K562 (cell line): Measurements from ENCODE around the gene CRKL. TPM values are rescaled to one million over a fixed set of nuclear protein-coding genes. Genes with fewer than 3 reads are reported as not detected.

Experiments
- BCL6 ChIP-seq: fragments of 250-450 bp; sonication (Bioruptor Pico); IDR thresholded peaks from 2 replicates; pipeline ENCODE4 v1.4.0; 2020
- BRCA1 ChIP-seq, 2 experiments: fragments of 450-650 bp in 1 of 2; sonication (generic) in 1 of 2; formaldehyde crosslinking in 1 of 2; IDR thresholded peaks; 2 replicates each; pipeline versions ENCODE4 v1.5.0 to v1.6.1; 2017 to 2020; ENCODE audit warnings: mild to moderate bottlenecking in 1 of 2, missing genetic modification reagents in 1 of 2
- DNMT1 ChIP-seq: fragments of 450-650 bp; IDR thresholded peaks from 2 replicates; pipeline ENCODE4 v1.6.1; 2016; ENCODE audit warnings: antibody characterized with exemption, mild to moderate bottlenecking
- EZH2 ChIP-seq: IDR thresholded peaks from 2 replicates; pipeline ENCODE4 v1.6.1; 2012; ENCODE audit warnings: low read depth, mild to moderate bottlenecking, inconsistent platforms, low read length, borderline replicate concordance
- HDAC3 ChIP-seq: fragments of 450-650 bp; IDR thresholded peaks from 2 replicates; pipeline ENCODE4 v1.6.1; 2018; ENCODE audit warnings: borderline replicate concordance, mild to moderate bottlenecking, moderate library complexity; ENCODE audit not compliant: partially characterized antibody
- MAZ ChIP-seq, 2 experiments: fragments of 450-650 bp in 1 of 2; sonication (generic) in 1 of 2; formaldehyde crosslinking; IDR thresholded peaks in 1 of 2; conservative IDR thresholded peaks in 1 of 2; 2 replicates each; pipeline versions ENCODE4 v1.4.0 to v1.5.0; 2020; ENCODE audit warnings: mild to moderate bottlenecking in 1 of 2, missing genetic modification reagents in 1 of 2
- RAD51 ChIP-seq: fragments of 450-650 bp; IDR thresholded peaks from 2 replicates; pipeline ENCODE4 v1.7.1; 2016; ENCODE audit warnings: low read depth, mild to moderate bottlenecking, borderline replicate concordance
- RFX7 ChIP-seq: fragments of 250-450 bp; sonication (Bioruptor Pico); IDR thresholded peaks from 2 replicates; pipeline ENCODE4 v1.5.1; 2021; ENCODE audit warnings: mild to moderate bottlenecking
- SIRT6 ChIP-seq: IDR thresholded peaks from one replicate; pipeline ENCODE4 v1.6.1; 2012; ENCODE audit warnings: low read depth, mild to moderate bottlenecking, control low read depth, inconsistent platforms, low read length, moderate library complexity
- SRF ChIP-seq, 2 experiments: fragments of 250-450, 450-650 bp in 1 of 2; sonication (Bioruptor Pico) in 1 of 2; sonication (generic) in 1 of 2; formaldehyde crosslinking; IDR thresholded peaks; 2 replicates each; pipeline versions ENCODE4 v1.5.0 to v1.5.1; 2020 to 2022; ENCODE audit warnings: mild to moderate bottlenecking in 1 of 2, missing genetic modification reagents in 1 of 2
- ZC3H4 ChIP-seq: sonication (generic); formaldehyde crosslinking; IDR thresholded peaks from 2 replicates; pipeline ENCODE4 v1.9.0; 2021; ENCODE audit warnings: missing genetic modification reagents, borderline replicate concordance
- ZNF24 ChIP-seq: fragments of 450-650 bp; IDR thresholded peaks from 2 replicates; pipeline ENCODE4 v1.6.1; 2016
- ZNF263 ChIP-seq: sonication (generic); formaldehyde crosslinking; IDR thresholded peaks from 2 replicates; pipeline ENCODE4 v1.8.0; 2022; ENCODE audit warnings: mild to moderate bottlenecking, missing genetic modification reagents, borderline replicate concordance
- ZNF583 ChIP-seq: fragments of 250-450 bp; sonication (Bioruptor Pico); IDR thresholded peaks from 2 replicates; pipeline ENCODE4 v1.4.0; 2020
- ZNF778 ChIP-seq: fragments of 450-650 bp; formaldehyde crosslinking; IDR thresholded peaks from 2 replicates; pipeline ENCODE4 v1.4.0; 2020; ENCODE audit warnings: mild to moderate bottlenecking, moderate library complexity
- polyA plus RNA-seq, 8 experiments: library from polyadenylated mRNA; depleted of rRNA in 4 of 8; stranded (reverse) in 5 of 8; unstranded in 3 of 8; fragments of >200 nt; fragmentation: Nextera tagmentation in 2 of 8; fragmentation: Illumina TruSeq in 1 of 8; extraction: Ambion mirVana in 2 of 8; extraction: Trizol in 1 of 8; gene quantifications; 2 replicates each; pipeline versions ENCODE4 v1.2.1 to v1.2.3, GENCODE V29; 2011 to 2014; ENCODE audit warnings: inconsistent platforms in 1 of 8, missing spikeins in 1 of 8
- total RNA-seq, 7 experiments: library from RNA; depleted of rRNA in 6 of 7; stranded (reverse); fragments of >200 nt in 6 of 7; fragmentation: Illumina TruSeq in 2 of 7; extraction: Trizol in 2 of 7; gene quantifications; 2 replicates each; pipeline versions ENCODE4 v1.2.1 to v1.2.3, GENCODE V29; 2011 to 2021; ENCODE audit warnings: low replicate concordance in 1 of 7
- TF ChIP-seq, protein P1 (sequence below): sonication (generic); formaldehyde crosslinking; IDR thresholded peaks from 2 replicates; pipeline ENCODE4 v1.8.1; 2022; ENCODE audit warnings: missing genetic modification reagents
- TF ChIP-seq, protein P2 (sequence below), 2 experiments: fragments of 450-650 bp; conservative IDR thresholded peaks; 2 replicates each; pipeline ENCODE4 v1.6.1; 2017; ENCODE audit warnings: mild to moderate bottlenecking in 2 of 2, moderate library complexity in 2 of 2
- TF ChIP-seq, protein P3 (sequence below): fragments of 450-650 bp; conservative IDR thresholded peaks from 2 replicates; pipeline ENCODE4 v1.6.1; 2016; ENCODE audit warnings: missing genetic modification characterization, low read depth, mild to moderate bottlenecking, control low read depth, missing compliant biosample characterization
- TF ChIP-seq, protein P4 (sequence below): fragments of 250-450 bp; sonication (Bioruptor Pico); IDR thresholded peaks from 2 replicates; pipeline ENCODE4 v1.4.0; 2020; ENCODE audit warnings: mild to moderate bottlenecking, moderate library complexity
- TF ChIP-seq, protein P5 (sequence below): fragments of 250-450 bp; sonication (Bioruptor Pico); IDR thresholded peaks from 2 replicates; pipeline ENCODE4 v1.8.0; 2022; ENCODE audit warnings: moderate library complexity, mild to moderate bottlenecking, inconsistent platforms

Gene CRKL
- total and polyA plus RNA-seq, 9 of the 15 experiments (the other 6 are each of a cell fraction or from before 2014, with no cell fraction given) = 100 to 263 (median 124) TPM

- TF ChIP-seq MAZ (CRISPR knock-in tag; conservative IDR thresholded peaks at IDR 0.05 in 1 of 2, IDR thresholded peaks at IDR 0.05 in 1 of 2) = peak in 1 of 2 experiments; percentile 29; a peak in 1 of 4 replicates
- TF ChIP-seq RAD51 = no peak
- TF ChIP-seq ZNF583 (CRISPR knock-in tag) = no peak
- TF ChIP-seq, protein P1, sequence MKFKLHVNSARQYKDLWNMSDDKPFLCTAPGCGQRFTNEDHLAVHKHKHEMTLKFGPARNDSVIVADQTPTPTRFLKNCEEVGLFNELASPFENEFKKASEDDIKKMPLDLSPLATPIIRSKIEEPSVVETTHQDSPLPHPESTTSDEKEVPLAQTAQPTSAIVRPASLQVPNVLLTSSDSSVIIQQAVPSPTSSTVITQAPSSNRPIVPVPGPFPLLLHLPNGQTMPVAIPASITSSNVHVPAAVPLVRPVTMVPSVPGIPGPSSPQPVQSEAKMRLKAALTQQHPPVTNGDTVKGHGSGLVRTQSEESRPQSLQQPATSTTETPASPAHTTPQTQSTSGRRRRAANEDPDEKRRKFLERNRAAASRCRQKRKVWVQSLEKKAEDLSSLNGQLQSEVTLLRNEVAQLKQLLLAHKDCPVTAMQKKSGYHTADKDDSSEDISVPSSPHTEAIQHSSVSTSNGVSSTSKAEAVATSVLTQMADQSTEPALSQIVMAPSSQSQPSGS (CRISPR knock-in tag) = 0 out of 2 replicates have a peak, but pooled peaks have one; percentile 25
- no peak for TF ChIP-seq ZC3H4 (CRISPR knock-in tag)
- TF ChIP-seq ZNF778 = no peak
- TF ChIP-seq, protein P2, sequence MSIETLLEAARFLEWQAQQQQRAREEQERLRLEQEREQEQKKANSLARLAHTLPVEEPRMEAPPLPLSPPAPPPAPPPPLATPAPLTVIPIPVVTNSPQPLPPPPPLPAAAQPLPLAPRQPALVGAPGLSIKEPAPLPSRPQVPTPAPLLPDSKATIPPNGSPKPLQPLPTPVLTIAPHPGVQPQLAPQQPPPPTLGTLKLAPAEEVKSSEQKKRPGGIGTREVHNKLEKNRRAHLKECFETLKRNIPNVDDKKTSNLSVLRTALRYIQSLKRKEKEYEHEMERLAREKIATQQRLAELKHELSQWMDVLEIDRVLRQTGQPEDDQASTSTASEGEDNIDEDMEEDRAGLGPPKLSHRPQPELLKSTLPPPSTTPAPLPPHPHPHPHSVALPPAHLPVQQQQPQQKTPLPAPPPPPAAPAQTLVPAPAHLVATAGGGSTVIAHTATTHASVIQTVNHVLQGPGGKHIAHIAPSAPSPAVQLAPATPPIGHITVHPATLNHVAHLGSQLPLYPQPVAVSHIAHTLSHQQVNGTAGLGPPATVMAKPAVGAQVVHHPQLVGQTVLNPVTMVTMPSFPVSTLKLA (conservative IDR thresholded peaks at IDR 0.05) = no peak
- no peak for TF ChIP-seq BRCA1 (IDR thresholded peaks at IDR 0.05)
- TF ChIP-seq BRCA1 (CRISPR knock-in tag; IDR thresholded peaks at IDR 0.05) = no peak
- TF ChIP-seq, protein P3, sequence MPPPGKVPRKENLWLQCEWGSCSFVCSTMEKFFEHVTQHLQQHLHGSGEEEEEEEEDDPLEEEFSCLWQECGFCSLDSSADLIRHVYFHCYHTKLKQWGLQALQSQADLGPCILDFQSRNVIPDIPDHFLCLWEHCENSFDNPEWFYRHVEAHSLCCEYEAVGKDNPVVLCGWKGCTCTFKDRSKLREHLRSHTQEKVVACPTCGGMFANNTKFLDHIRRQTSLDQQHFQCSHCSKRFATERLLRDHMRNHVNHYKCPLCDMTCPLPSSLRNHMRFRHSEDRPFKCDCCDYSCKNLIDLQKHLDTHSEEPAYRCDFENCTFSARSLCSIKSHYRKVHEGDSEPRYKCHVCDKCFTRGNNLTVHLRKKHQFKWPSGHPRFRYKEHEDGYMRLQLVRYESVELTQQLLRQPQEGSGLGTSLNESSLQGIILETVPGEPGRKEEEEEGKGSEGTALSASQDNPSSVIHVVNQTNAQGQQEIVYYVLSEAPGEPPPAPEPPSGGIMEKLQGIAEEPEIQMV (tag) = no peak
- no peak for TF ChIP-seq BCL6
- TF ChIP-seq DNMT1 = no peak
- TF ChIP-seq, protein P4, sequence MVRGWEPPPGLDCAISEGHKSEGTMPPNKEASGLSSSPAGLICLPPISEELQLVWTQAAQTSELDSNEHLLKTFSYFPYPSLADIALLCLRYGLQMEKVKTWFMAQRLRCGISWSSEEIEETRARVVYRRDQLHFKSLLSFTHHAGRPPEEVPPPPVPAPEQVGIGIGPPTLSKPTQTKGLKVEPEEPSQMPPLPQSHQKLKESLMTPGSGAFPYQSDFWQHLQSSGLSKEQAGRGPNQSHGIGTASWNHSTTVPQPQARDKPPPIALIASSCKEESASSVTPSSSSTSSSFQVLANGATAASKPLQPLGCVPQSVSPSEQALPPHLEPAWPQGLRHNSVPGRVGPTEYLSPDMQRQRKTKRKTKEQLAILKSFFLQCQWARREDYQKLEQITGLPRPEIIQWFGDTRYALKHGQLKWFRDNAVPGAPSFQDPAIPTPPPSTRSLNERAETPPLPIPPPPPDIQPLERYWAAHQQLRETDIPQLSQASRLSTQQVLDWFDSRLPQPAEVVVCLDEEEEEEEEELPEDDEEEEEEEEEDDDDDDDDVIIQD (CRISPR knock-in tag) = no peak
- no peak for TF ChIP-seq ZNF24
- TF ChIP-seq, protein P5, sequence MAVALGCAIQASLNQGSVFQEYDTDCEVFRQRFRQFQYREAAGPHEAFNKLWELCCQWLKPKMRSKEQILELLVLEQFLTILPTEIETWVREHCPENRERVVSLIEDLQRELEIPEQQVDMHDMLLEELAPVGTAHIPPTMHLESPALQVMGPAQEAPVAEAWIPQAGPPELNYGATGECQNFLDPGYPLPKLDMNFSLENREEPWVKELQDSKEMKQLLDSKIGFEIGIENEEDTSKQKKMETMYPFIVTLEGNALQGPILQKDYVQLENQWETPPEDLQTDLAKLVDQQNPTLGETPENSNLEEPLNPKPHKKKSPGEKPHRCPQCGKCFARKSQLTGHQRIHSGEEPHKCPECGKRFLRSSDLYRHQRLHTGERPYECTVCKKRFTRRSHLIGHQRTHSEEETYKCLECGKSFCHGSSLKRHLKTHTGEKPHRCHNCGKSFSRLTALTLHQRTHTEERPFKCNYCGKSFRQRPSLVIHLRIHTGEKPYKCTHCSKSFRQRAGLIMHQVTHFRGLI (CRISPR knock-in tag) = no peak
- TF ChIP-seq SRF (CRISPR knock-in tag; IDR thresholded peaks at IDR 0.05) = no peak
- TF ChIP-seq HDAC3 = no peak
- TF ChIP-seq ZNF263 (CRISPR knock-in tag) = no peak
- TF ChIP-seq RFX7 (CRISPR knock-in tag) = no peak
- TF ChIP-seq SIRT6 = no peak
- no peak for TF ChIP-seq EZH2
Observed at GRCh38 chr22:20966883-20967696, 49.9 kb downstream of the CRKL start, which contains the start of gene AIFM3 (continued).
